ENCODE results near the gene CBFA2T3.

The CBFA2T3 gene

GRCh38 chr16:88902744-88903143, 74.3 kb downstream of the CBFA2T3 start:
- Mint-ChIP-seq H3K9me3 (no peaks in the 10 kb centered on the region), H3K36me3 (ENCODE audit: low read depth) (no peaks in the 10 kb centered on the region), H3K4me3 (no peak overlapping the region), H3K27ac (no peak overlapping the region), H3K4me1 (peaks cover 7% of the 10 kb centered on the region), H3K27me3 (ENCODE audit: low read depth, poor library complexity) (peaks cover 10% of the 10 kb centered on the region)
- no peak for DNase-seq
- no peak for TF ChIP-seq CTCF (IDR thresholded peaks at IDR 0.05)

GRCh38 chr16:88901718-88902337, 75.2 kb downstream of the CBFA2T3 start:
- H3K27ac Mint-ChIP-seq: no peak overlapping the region
- TF ChIP-seq CTCF (IDR thresholded peaks at IDR 0.05): no peak
- no peak for DNase-seq
- H3K27me3 Mint-ChIP-seq (ENCODE audit: low read depth, poor library complexity): peaks cover 11% of the 10 kb centered on the region
- no peaks in the 10 kb centered on the region for H3K36me3 Mint-ChIP-seq (ENCODE audit: low read depth)
- H3K4me1 Mint-ChIP-seq: peaks cover 5% of the 10 kb centered on the region
- H3K4me3 Mint-ChIP-seq: no peak overlapping the region
- H3K9me3 Mint-ChIP-seq: no peaks in the 10 kb centered on the region

GRCh38 chr16:88900662-88901052, 76.3 kb downstream of the CBFA2T3 start:
- no peak for DNase-seq
- no peaks in the 10 kb centered on the region for H3K36me3 Mint-ChIP-seq (ENCODE audit: low read depth)
- H3K27ac Mint-ChIP-seq: no peak overlapping the region
- peaks cover 8% of the 10 kb centered on the region for H3K27me3 Mint-ChIP-seq (ENCODE audit: low read depth, poor library complexity)
- H3K4me3 Mint-ChIP-seq: no peak overlapping the region
- H3K4me1 Mint-ChIP-seq: peaks cover 12% of the 10 kb centered on the region
- no peaks in the 10 kb centered on the region for H3K9me3 Mint-ChIP-seq
- TF ChIP-seq CTCF (IDR thresholded peaks at IDR 0.05): no peak

- Mint-ChIP-seq H3K9me3 (no peaks in the 10 kb centered on the region), H3K27me3 (ENCODE audit: low read depth, poor library complexity) (peaks cover 8% of the 10 kb centered on the region), H3K4me3 (no peak overlapping the region), H3K27ac (no peak overlapping the region), H3K36me3 (ENCODE audit: low read depth) (no peaks in the 10 kb centered on the region), H3K4me1 (peaks cover 12% of the 10 kb centered on the region)
- no peak for TF ChIP-seq CTCF (IDR thresholded peaks at IDR 0.05)
- DNase-seq: no peak
Observed at GRCh38 chr16:88899901-88900661, 76.9 kb downstream of the CBFA2T3 start.

GRCh38 chr16:88897696-88898425, 79.1 kb downstream of the CBFA2T3 start:
- Mint-ChIP-seq H3K4me3 (no peak overlapping the region), H3K4me1 (peaks cover 15% of the 10 kb centered on the region), H3K27me3 (ENCODE audit: low read depth, poor library complexity) (peaks cover 5% of the 10 kb centered on the region), H3K9me3 (no peaks in the 10 kb centered on the region), H3K36me3 (ENCODE audit: low read depth) (no peaks in the 10 kb centered on the region), H3K27ac (no peak overlapping the region)
- TF ChIP-seq CTCF (IDR thresholded peaks at IDR 0.05): no peak
- DNase-seq: no peak

Data from nephron progenitor cell (in vitro differentiated cells).